HEK293 (cell line): ENCODE measurements around the gene CTCFL.

Source experiments
- CTCF ChIA-PET: fragments of 350-600 bp; formaldehyde crosslinking; extraction: SDS; loops from one replicate; lab custom pipeline; 2021; ENCODE audit warnings: antibody characterized with exemption; lab: Yijun Ruan, JAX
- POLR2A ChIA-PET: fragments of 300-600 bp; formaldehyde crosslinking; extraction: SDS; loops from one replicate; lab custom pipeline; 2020; ENCODE audit warnings: antibody characterized with exemption, inconsistent platforms; lab: Yijun Ruan, JAX
- H3K27ac ChIP-seq: fragments of 200-500 bp; sonication (Bioruptor generic); 2 replicates; pipeline ENCODE4 v1.5.1; 2014; ENCODE audit warnings: low read depth, low read length, control low read depth, inconsistent platforms; ENCODE audit errors: extremely low read depth
- H3K36me3 ChIP-seq, 2 experiments: fragments of 200-500 bp in 1 of 2; sonication (Bioruptor generic) in 1 of 2; 1 replicate in 1 of 2; 2 replicates in 1 of 2; pipeline ENCODE4 v1.5.1; 2014 to 2017; ENCODE audit warnings: inconsistent platforms in 2 of 2, low read length in 2 of 2; ENCODE audit not compliant: control insufficient read depth in 2 of 2, insufficient read depth in 1 of 2
- H3K4me1 ChIP-seq: fragments of 200-500 bp; sonication (Bioruptor generic); 2 replicates; pipeline ENCODE4 v1.5.1; 2014; ENCODE audit warnings: mild to moderate bottlenecking, low read length, inconsistent platforms; ENCODE audit not compliant: control insufficient read depth, insufficient read depth
- H3K4me3 ChIP-seq: 2 replicates; pipeline ENCODE4 v1.5.1; 2011; ENCODE audit warnings: low read depth, mild to moderate bottlenecking, control low read depth, low read length, moderate library complexity
- H3K9me3 ChIP-seq: fragments of 200-500 bp; sonication (Bioruptor generic); 2 replicates; pipeline ENCODE4 v1.5.1; 2014; ENCODE audit warnings: low read depth, low read length, inconsistent platforms; ENCODE audit not compliant: control insufficient read depth, insufficient read depth
- ATF2 ChIP-seq: fragments of 450-650 bp; formaldehyde crosslinking; IDR thresholded peaks from 2 replicates; pipeline ENCODE4 v1.5.1; 2016; ENCODE audit warnings: missing biosample characterization, missing genetic modification characterization, low read depth
- CTCF ChIP-seq: fragments of 450-650 bp; formaldehyde crosslinking; IDR thresholded peaks from 2 replicates; pipeline ENCODE4 v1.5.1; 2016; ENCODE audit warnings: missing biosample characterization, missing genetic modification characterization
- PRDM1 ChIP-seq: fragments of 450-650 bp; formaldehyde crosslinking; IDR thresholded peaks from 2 replicates; pipeline ENCODE4; 2016; ENCODE audit warnings: missing biosample characterization, missing genetic modification characterization
- SCRT2 ChIP-seq: fragments of 450-650 bp; formaldehyde crosslinking; IDR thresholded peaks from 2 replicates; pipeline ENCODE4 v1.5.1; 2016; ENCODE audit warnings: missing biosample characterization, missing genetic modification characterization
- ZNF169 ChIP-seq: fragments of 450-650 bp; formaldehyde crosslinking; IDR thresholded peaks from 2 replicates; pipeline ENCODE4 v1.5.1; 2016; ENCODE audit warnings: missing biosample characterization, missing genetic modification characterization
- ZNF202 ChIP-seq: fragments of 450-650 bp; formaldehyde crosslinking; IDR thresholded peaks from 2 replicates; pipeline ENCODE4 v1.5.1; 2016; ENCODE audit warnings: missing biosample characterization, missing genetic modification characterization, borderline replicate concordance
- ZNF302 ChIP-seq: fragments of 450-650 bp; formaldehyde crosslinking; IDR thresholded peaks from 2 replicates; pipeline ENCODE4 v1.5.1; 2016; ENCODE audit warnings: missing biosample characterization, missing genetic modification characterization, low read depth
- ZNF341 ChIP-seq: fragments of 450-650 bp; formaldehyde crosslinking; IDR thresholded peaks from 2 replicates; pipeline ENCODE4; 2016; ENCODE audit warnings: low read depth, missing biosample characterization, missing genetic modification characterization
- ZNF433 ChIP-seq: fragments of 450-650 bp; formaldehyde crosslinking; IDR thresholded peaks from 2 replicates; pipeline ENCODE4 v1.5.1; 2016; ENCODE audit warnings: missing biosample characterization, missing genetic modification characterization, low read depth
- ZNF513 ChIP-seq: fragments of 450-650 bp; IDR thresholded peaks from 2 replicates; pipeline ENCODE4 v1.5.1; 2018; ENCODE audit warnings: missing biosample characterization, missing genetic modification characterization
- ZNF76 ChIP-seq: fragments of 450-650 bp; formaldehyde crosslinking; IDR thresholded peaks from 2 replicates; pipeline ENCODE4; 2016; ENCODE audit warnings: low read depth, missing biosample characterization, missing genetic modification characterization, borderline replicate concordance
- ZNF785 ChIP-seq: fragments of 450-650 bp; formaldehyde crosslinking; IDR thresholded peaks from 2 replicates; pipeline ENCODE4 v1.5.1; 2016; ENCODE audit warnings: missing biosample characterization, missing genetic modification characterization
- ZNF792 ChIP-seq: fragments of 450-650 bp; formaldehyde crosslinking; IDR thresholded peaks from 2 replicates; pipeline ENCODE4 v1.5.1; 2016; ENCODE audit warnings: missing biosample characterization, missing genetic modification characterization
- TF ChIP-seq, protein P1 (sequence below): fragments of 450-650 bp; formaldehyde crosslinking; IDR thresholded peaks from 2 replicates; pipeline ENCODE4 v1.5.1; 2016; ENCODE audit warnings: missing biosample characterization, missing genetic modification characterization

CTCFL gene

DNA sequence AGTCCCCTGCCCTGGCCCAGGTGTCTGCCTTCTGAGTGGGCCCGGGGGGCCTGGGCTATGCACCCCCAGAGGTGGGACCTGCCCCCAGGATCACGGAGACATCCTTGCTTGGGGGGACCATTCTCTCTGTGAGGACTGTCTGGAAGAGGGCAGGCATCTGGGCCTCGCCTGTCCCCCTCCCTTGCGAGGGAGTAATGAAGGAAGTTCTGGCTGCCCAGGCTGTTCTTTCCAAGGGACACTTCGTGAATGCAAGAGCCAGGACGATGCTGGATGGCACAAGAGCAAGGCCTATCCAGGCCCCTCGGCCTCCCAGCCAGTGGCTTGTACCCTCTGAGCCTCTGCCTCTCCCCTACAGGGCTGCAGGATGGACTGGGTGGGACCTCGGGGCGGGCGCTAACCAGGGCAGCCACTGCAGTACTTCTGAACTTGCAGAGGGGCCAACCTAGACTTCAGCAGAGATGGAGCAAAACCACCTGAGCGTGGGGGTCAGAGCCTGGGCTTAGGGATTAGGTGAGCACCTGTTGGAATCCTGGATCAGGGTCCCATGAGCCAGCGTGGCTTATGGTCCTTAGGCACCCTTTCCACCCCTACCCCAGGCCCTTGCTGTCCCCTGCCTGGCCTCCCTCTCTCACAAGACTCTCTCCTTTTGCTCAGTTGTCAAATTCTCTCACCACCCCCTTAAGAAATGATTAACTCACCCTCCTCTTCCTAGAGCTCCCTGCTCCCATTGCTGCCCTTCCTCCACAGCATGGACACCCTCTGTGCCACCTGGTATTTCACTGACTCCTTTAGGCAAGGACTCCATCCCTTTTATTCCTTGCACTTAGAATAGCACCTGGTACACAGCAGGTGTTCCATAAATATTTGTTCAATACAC is 53.2 kb downstream of the CTCFL start:
- Histone ChIP-seq H3K27ac (no peak overlapping the region), H3K4me1 (no peaks in the 10 kb centered on the region), H3K4me3 (no peak overlapping the region), H3K9me3 (no peaks in the 10 kb centered on the region), H3K36me3 (no peaks in the 10 kb centered on the region)
- ChIA-PET CTCF (interaction anchor here (1.3 kb wide), 1 partner anchor 30 kb away, joined by 4 read pairs; no protein-coding TSS in a partner anchor), POLR2A (no interaction called here)
- TF ChIP-seq SCRT2 (tag by site-specific recombination) (0 out of 2 replicates have a peak, but pooled peaks have one; percentile 16), CTCF (tag by site-specific recombination) (no peak), ZNF341 (tag by site-specific recombination) (peak; percentile 60), ZNF169 (no peak), ZNF513 (no peak)
- TF ChIP-seq, protein P1, sequence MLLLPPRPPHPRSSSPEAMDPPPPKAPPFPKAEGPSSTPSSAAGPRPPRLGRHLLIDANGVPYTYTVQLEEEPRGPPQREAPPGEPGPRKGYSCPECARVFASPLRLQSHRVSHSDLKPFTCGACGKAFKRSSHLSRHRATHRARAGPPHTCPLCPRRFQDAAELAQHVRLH (tag by site-specific recombination): no peak

GRCh38 chr20:57470666-57471495 is 54.1 kb downstream of the CTCFL start:
- H3K4me3 ChIP-seq: no peak overlapping the region
- TF ChIP-seq ZNF433 (tag by site-specific recombination) (no peak), PRDM1 (tag by site-specific recombination) (peak; percentile 71), ZNF76 (tag by site-specific recombination) (no peak), ZNF302 (no peak), ZNF792 (tag by site-specific recombination) (no peak), ATF2 (tag by site-specific recombination) (no peak), ZNF785 (tag by site-specific recombination) (no peak), ZNF202 (tag by site-specific recombination) (no peak)
- no peaks in the 10 kb centered on the region for H3K4me1 ChIP-seq
- POLR2A ChIA-PET: interaction anchor here (1.1 kb wide), 1 partner anchor 35 kb away, joined by 3 read pairs; no protein-coding TSS in a partner anchor
- H3K27ac ChIP-seq: no peak overlapping the region
- CTCF ChIA-PET: interaction anchor here (0.6 kb wide), 3 partner anchors 9 to 255 kb away, joined by 3 to 4 read pairs (median 3); no protein-coding TSS in a partner anchor
- no peaks in the 10 kb centered on the region for H3K36me3 ChIP-seq
- H3K9me3 ChIP-seq: no peaks in the 10 kb centered on the region
